MM.1S (cell line): ENCODE results near the gene RAD21L1.

ENCODE experiments used
- EZH2 ChIP-seq: fragments of 300-600 bp; sonication (generic); optimal IDR thresholded peaks from 2 replicates; pipeline ENCODE3; 2017; ENCODE audit warnings: low read depth, mild to moderate bottlenecking, antibody characterized with exemption, low read length, mixed read lengths
- EZH2phosphoT487 ChIP-seq: fragments of 300-600 bp; sonication (generic); IDR thresholded peaks from 2 replicates; pipeline ENCODE4 v1.6.1; 2018; ENCODE audit warnings: antibody characterized with exemption, low read length
- TF ChIP-seq, protein P1 (sequence below): fragments of 300-600 bp; sonication (generic); IDR thresholded peaks from 2 replicates; pipeline ENCODE4 v1.5.1; 2016; ENCODE audit warnings: antibody characterized with exemption, low read length, mixed read lengths

DNA sequence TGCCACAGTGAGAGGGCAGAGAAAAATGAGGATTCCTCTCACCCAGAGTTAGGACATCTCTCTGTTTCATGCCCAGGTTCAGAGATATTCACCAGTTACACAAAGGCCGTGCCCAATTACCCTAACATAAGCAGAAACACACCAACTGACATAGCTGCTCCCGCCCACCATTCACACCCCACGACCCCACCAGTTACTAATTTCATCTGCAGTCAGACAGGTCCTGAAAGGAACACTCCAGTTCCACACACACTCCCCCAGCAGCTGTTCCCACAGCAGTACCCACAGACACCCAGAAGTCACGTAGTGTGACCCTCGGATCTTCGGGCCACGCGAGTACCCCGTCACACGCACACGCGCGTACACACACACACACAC is 41.6 kb upstream of the RAD21L1 start:
- TF ChIP-seq, protein P1, sequence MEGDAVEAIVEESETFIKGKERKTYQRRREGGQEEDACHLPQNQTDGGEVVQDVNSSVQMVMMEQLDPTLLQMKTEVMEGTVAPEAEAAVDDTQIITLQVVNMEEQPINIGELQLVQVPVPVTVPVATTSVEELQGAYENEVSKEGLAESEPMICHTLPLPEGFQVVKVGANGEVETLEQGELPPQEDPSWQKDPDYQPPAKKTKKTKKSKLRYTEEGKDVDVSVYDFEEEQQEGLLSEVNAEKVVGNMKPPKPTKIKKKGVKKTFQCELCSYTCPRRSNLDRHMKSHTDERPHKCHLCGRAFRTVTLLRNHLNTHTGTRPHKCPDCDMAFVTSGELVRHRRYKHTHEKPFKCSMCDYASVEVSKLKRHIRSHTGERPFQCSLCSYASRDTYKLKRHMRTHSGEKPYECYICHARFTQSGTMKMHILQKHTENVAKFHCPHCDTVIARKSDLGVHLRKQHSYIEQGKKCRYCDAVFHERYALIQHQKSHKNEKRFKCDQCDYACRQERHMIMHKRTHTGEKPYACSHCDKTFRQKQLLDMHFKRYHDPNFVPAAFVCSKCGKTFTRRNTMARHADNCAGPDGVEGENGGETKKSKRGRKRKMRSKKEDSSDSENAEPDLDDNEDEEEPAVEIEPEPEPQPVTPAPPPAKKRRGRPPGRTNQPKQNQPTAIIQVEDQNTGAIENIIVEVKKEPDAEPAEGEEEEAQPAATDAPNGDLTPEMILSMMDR = no peak
- TF ChIP-seq EZH2 (no peak), EZH2phosphoT487 (no peak)
